A549 (cell line): ENCODE data around the gene MARK2. TPM values are rescaled to one million over a fixed set of nuclear protein-coding genes. Genes with fewer than 3 reads are reported as not detected.

Source experiments
- BCL3 ChIP-seq: fragments of >200 bp; sonication (Bioruptor Twin); formaldehyde crosslinking; IDR thresholded peaks from 3 replicates; pipeline ENCODE4 v1.6.1; 2016
- CBX2 ChIP-seq: fragments of 200-600 bp; sonication (generic); IDR thresholded peaks from 2 replicates; pipeline ENCODE4 v1.6.1; 2016; ENCODE audit warnings: low read depth, mild to moderate bottlenecking, borderline replicate concordance
- CBX8 ChIP-seq: fragments of 200-600 bp; sonication (generic); IDR thresholded peaks from 2 replicates; pipeline ENCODE4 v1.6.1; 2016
- CEBPB ChIP-seq, 2 experiments: fragments of >200 bp in 1 of 2; sonication (Bioruptor Twin) in 1 of 2; formaldehyde crosslinking in 1 of 2; IDR thresholded peaks; 2 replicates each; pipeline ENCODE4 v1.6.1; 2012 to 2016
- CHD4 ChIP-seq: fragments of 200-600 bp; sonication (generic); IDR thresholded peaks from 2 replicates; pipeline ENCODE4 v1.6.1; 2016; ENCODE audit warnings: antibody characterized with exemption, mild to moderate bottlenecking, borderline replicate concordance
- EHF ChIP-seq: fragments of 250-450 bp; sonication (Bioruptor Pico); IDR thresholded peaks from 2 replicates; pipeline ENCODE4 v1.5.0; 2020; ENCODE audit warnings: mild to moderate bottlenecking
- ELK1 ChIP-seq: fragments of 150-350 bp; IDR thresholded peaks from 2 replicates; pipeline ENCODE4 v1.6.1; 2014; ENCODE audit warnings: low read depth, mild to moderate bottlenecking, low read length
- EP300 ChIP-seq, 2 experiments: fragments of >200 bp; sonication (Bioruptor Twin); formaldehyde crosslinking; IDR thresholded peaks; 2 replicates in 1 of 2; 3 replicates in 1 of 2; pipeline ENCODE4 v1.6.1; 2016 to 2017
- ESRRA ChIP-seq: fragments of 150-350 bp; IDR thresholded peaks from 2 replicates; pipeline ENCODE4 v1.6.1; 2014; ENCODE audit warnings: mild to moderate bottlenecking, low read length, borderline replicate concordance
- FOSB ChIP-seq: fragments of 250-450 bp; sonication (Bioruptor Pico); IDR thresholded peaks from 2 replicates; pipeline ENCODE4 v1.5.0; 2020; ENCODE audit warnings: mild to moderate bottlenecking, moderate library complexity
- FOXS1 ChIP-seq: fragments of 250-450 bp; sonication (Bioruptor Pico); IDR thresholded peaks from 2 replicates; pipeline ENCODE4 v1.5.0; 2020; ENCODE audit warnings: mild to moderate bottlenecking, moderate library complexity
- GATA3 ChIP-seq: IDR thresholded peaks from 2 replicates; pipeline ENCODE4 v1.6.1; 2012; ENCODE audit warnings: borderline replicate concordance
- HES2 ChIP-seq: fragments of >200 bp; sonication (Bioruptor Twin); formaldehyde crosslinking; IDR thresholded peaks from 2 replicates; pipeline ENCODE4 v1.6.1; 2016
- HEYL ChIP-seq: fragments of 250-450 bp; sonication (Bioruptor Pico); IDR thresholded peaks from 2 replicates; pipeline ENCODE4 v1.8.0; 2021; ENCODE audit warnings: mild to moderate bottlenecking, moderate library complexity
- HOXB5 ChIP-seq: fragments of 250-450 bp; sonication (Bioruptor Pico); IDR thresholded peaks from 2 replicates; pipeline ENCODE4 v1.5.0; 2020; ENCODE audit warnings: mild to moderate bottlenecking, moderate library complexity
- KDM1A ChIP-seq: fragments of 200-600 bp; sonication (generic); IDR thresholded peaks from 2 replicates; pipeline ENCODE4 v1.6.1; 2016; ENCODE audit warnings: low read depth, mild to moderate bottlenecking
- KDM5A ChIP-seq: fragments of 200-600 bp; sonication (generic); IDR thresholded peaks from 2 replicates; pipeline ENCODE4 v1.6.1; 2016; ENCODE audit warnings: antibody characterized with exemption, mild to moderate bottlenecking
- MAFK ChIP-seq: fragments of 450-650 bp; IDR thresholded peaks from 2 replicates; pipeline ENCODE4 v1.6.1; 2014; ENCODE audit not compliant: partially characterized antibody
- MAX ChIP-seq: IDR thresholded peaks from 2 replicates; pipeline ENCODE4 v1.6.1; 2012
- MYC ChIP-seq: IDR thresholded peaks from 2 replicates; pipeline ENCODE4 v1.6.1; 2012; ENCODE audit warnings: mild to moderate bottlenecking, inconsistent platforms, low read length, improper control_type of control experiment, borderline replicate concordance
- NFE2L2 ChIP-seq: fragments of 150-350 bp; conservative IDR thresholded peaks from 2 replicates; pipeline ENCODE4 v1.6.1; 2014; ENCODE audit warnings: low read length
- NPAS2 ChIP-seq: fragments of 250-450 bp; sonication (Bioruptor Pico); IDR thresholded peaks from 2 replicates; pipeline ENCODE4 v1.8.0; 2022; ENCODE audit warnings: mild to moderate bottlenecking, moderate library complexity, borderline replicate concordance
- NR3C1 ChIP-seq: fragments of >200 bp; sonication (Bioruptor Twin); formaldehyde crosslinking; IDR thresholded peaks from 3 replicates; pipeline ENCODE4 v1.6.1; 2017
- PHF8 ChIP-seq: fragments of 200-600 bp; sonication (generic); IDR thresholded peaks from 2 replicates; pipeline ENCODE4 v1.6.1; 2016; ENCODE audit warnings: low read depth, mild to moderate bottlenecking, antibody characterized with exemption, moderate library complexity, borderline replicate concordance
- RAD21 ChIP-seq, 2 experiments: fragments of >200 bp in 1 of 2; sonication (Bioruptor Twin) in 1 of 2; formaldehyde crosslinking in 1 of 2; IDR thresholded peaks in 1 of 2; conservative IDR thresholded peaks in 1 of 2; 2 replicates in 1 of 2; 3 replicates in 1 of 2; pipeline ENCODE4 v1.6.1; 2012 to 2018; ENCODE audit warnings: inconsistent platforms in 1 of 2
- RARB ChIP-seq: fragments of 250-450 bp; sonication (Bioruptor Pico); IDR thresholded peaks from 2 replicates; pipeline ENCODE4 v1.8.0; 2021; ENCODE audit warnings: mild to moderate bottlenecking, moderate library complexity
- RCOR1 ChIP-seq: fragments of 150-350 bp; IDR thresholded peaks from 2 replicates; pipeline ENCODE4 v1.6.1; 2014; ENCODE audit warnings: antibody characterized with exemption, low read length, low read depth
- RFX5 ChIP-seq: fragments of 450-650 bp; IDR thresholded peaks from 2 replicates; pipeline ENCODE4 v1.7.1; 2014; ENCODE audit warnings: antibody characterized with exemption, mild to moderate bottlenecking, moderate library complexity
- SMC3 ChIP-seq: fragments of >200 bp; sonication (Bioruptor Twin); formaldehyde crosslinking; IDR thresholded peaks from 3 replicates; pipeline ENCODE4 v1.6.1; 2018; ENCODE audit warnings: inconsistent platforms
- SREBF2 ChIP-seq: fragments of 450-650 bp; IDR thresholded peaks from 2 replicates; pipeline ENCODE4 v1.6.1; 2014; ENCODE audit warnings: mild to moderate bottlenecking, moderate library complexity
- TP53 ChIP-seq: fragments of 250-450 bp; sonication (Bioruptor Pico); IDR thresholded peaks from 2 replicates; pipeline ENCODE4 v1.5.0; 2021; ENCODE audit warnings: mild to moderate bottlenecking, moderate library complexity
- ZFP36 ChIP-seq: fragments of 450-650 bp; IDR thresholded peaks from 2 replicates; pipeline ENCODE4 v1.6.1; 2014; ENCODE audit warnings: borderline replicate concordance; ENCODE audit not compliant: partially characterized antibody
- ZSCAN20 ChIP-seq: fragments of 250-450 bp; sonication (Bioruptor Pico); IDR thresholded peaks from 2 replicates; pipeline ENCODE4 v1.8.0; 2022; ENCODE audit warnings: mild to moderate bottlenecking, moderate library complexity
- polyA plus RNA-seq, 4 experiments: library from polyadenylated mRNA; depleted of rRNA in 3 of 4; stranded (reverse); fragments of >200 nt; fragmentation: RNase III in 1 of 4; extraction: RNeasy Plus Mini Kit Qiagen cat#74134 plus additional on column Dnase treatment in 1 of 4; gene quantifications; 2 replicates in 3 of 4; 3 replicates in 1 of 4; pipeline ENCODE4 v1.2.3, GENCODE V29; 2011 to 2017
- TF ChIP-seq, protein P1 (sequence below): fragments of 450-650 bp; IDR thresholded peaks from 2 replicates; pipeline ENCODE4 v1.6.1; 2014; ENCODE audit warnings: antibody characterized with exemption
- TF ChIP-seq, protein P2 (sequence below): fragments of 250-450 bp; sonication (Bioruptor Pico); IDR thresholded peaks from 2 replicates; pipeline ENCODE4 v1.5.0; 2020; ENCODE audit warnings: low read depth, mild to moderate bottlenecking, moderate library complexity
- TF ChIP-seq, protein P3 (sequence below): IDR thresholded peaks from 2 replicates; pipeline ENCODE4 v1.6.1; 2012; ENCODE audit warnings: low read depth, borderline replicate concordance
- TF ChIP-seq, protein P4 (sequence below): fragments of 200-600 bp; sonication (generic); IDR thresholded peaks from 2 replicates; pipeline ENCODE4 v1.6.1; 2016; ENCODE audit warnings: antibody characterized with exemption, mild to moderate bottlenecking, moderate library complexity

MARK2 gene
- polyA plus RNA-seq, 2 of the 4 experiments (the other 2 are of a cell fraction): 20.2 to 28.4 TPM

DNA sequence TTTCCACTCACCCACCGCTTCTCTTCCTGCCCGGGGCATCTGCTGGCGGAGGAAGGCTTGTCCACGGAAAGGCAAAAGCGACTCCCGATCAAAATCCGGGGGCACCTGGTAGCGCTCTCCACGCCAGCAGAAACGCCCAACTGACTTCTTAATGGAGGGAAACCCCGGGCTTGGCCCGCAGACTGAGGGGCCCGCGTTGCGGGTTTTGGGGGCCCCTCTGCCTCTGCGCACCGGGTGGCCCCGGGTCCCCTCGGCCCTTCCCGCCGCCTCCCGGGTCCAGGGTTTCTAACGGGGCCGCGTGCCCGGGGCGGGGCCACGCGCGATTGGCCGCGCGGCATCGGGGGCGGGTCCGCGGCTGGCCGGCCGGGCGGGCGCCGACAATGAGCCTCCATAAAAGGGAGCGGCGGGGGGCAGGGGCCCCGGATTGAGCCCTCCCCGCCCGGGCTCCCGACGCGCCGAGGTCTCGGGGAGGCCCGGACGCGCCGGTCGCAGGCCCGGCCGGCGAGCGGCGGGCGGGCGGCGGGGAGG, 25.8 kb upstream of the MARK2 start, which contains the start of gene SPINDOC (continued):
- TF ChIP-seq RFX5: no peak
- no peak for TF ChIP-seq RAD21 (conservative IDR thresholded peaks at IDR 0.05 in 1 of 2, IDR thresholded peaks at IDR 0.05 in 1 of 2)
- TF ChIP-seq ZFP36: no peak
- no peak for TF ChIP-seq RARB (CRISPR knock-in tag)
- no peak for TF ChIP-seq FOXS1 (CRISPR knock-in tag)
- no peak for TF ChIP-seq MYC
- no peak for TF ChIP-seq MAFK
- TF ChIP-seq KDM1A: no peak
- TF ChIP-seq, protein P1, sequence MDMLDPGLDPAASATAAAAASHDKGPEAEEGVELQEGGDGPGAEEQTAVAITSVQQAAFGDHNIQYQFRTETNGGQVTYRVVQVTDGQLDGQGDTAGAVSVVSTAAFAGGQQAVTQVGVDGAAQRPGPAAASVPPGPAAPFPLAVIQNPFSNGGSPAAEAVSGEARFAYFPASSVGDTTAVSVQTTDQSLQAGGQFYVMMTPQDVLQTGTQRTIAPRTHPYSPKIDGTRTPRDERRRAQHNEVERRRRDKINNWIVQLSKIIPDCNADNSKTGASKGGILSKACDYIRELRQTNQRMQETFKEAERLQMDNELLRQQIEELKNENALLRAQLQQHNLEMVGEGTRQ: no peak
- no peak for TF ChIP-seq HOXB5
- no peak for TF ChIP-seq ESRRA
- no peak for TF ChIP-seq NFE2L2
- TF ChIP-seq, protein P2, sequence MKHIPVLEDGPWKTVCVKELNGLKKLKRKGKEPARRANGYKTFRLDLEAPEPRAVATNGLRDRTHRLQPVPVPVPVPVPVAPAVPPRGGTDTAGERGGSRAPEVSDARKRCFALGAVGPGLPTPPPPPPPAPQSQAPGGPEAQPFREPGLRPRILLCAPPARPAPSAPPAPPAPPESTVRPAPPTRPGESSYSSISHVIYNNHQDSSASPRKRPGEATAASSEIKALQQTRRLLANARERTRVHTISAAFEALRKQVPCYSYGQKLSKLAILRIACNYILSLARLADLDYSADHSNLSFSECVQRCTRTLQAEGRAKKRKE (CRISPR knock-in tag): peak; percentile 53; the same call in 1 of the 2 replicates
- TF ChIP-seq ELK1: no peak
- TF ChIP-seq CHD4: no peak
- no peak for TF ChIP-seq RCOR1
- no peak for TF ChIP-seq FOSB (CRISPR knock-in tag)
- peak; percentile 95 for TF ChIP-seq BCL3
- TF ChIP-seq EP300 (IDR thresholded peaks at IDR 0.05): no peak
- no peak for TF ChIP-seq PHF8
- no peak for TF ChIP-seq KDM5A
- TF ChIP-seq SMC3: no peak
- TF ChIP-seq CBX8: no peak
- TF ChIP-seq GATA3: no peak
- TF ChIP-seq, protein P3, sequence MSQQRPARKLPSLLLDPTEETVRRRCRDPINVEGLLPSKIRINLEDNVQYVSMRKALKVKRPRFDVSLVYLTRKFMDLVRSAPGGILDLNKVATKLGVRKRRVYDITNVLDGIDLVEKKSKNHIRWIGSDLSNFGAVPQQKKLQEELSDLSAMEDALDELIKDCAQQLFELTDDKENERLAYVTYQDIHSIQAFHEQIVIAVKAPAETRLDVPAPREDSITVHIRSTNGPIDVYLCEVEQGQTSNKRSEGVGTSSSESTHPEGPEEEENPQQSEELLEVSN: peak; percentile 92
- no peak for TF ChIP-seq NR3C1
- TF ChIP-seq CBX2: no peak
- peak; percentile 47; the same call in 1 of the 2 replicates for TF ChIP-seq NPAS2 (CRISPR knock-in tag)
- no peak for TF ChIP-seq CEBPB (IDR thresholded peaks at IDR 0.05)
- no peak for TF ChIP-seq SREBF2
- TF ChIP-seq ZSCAN20: no peak
- TF ChIP-seq MAX: peak; percentile 85
- TF ChIP-seq, protein P4, sequence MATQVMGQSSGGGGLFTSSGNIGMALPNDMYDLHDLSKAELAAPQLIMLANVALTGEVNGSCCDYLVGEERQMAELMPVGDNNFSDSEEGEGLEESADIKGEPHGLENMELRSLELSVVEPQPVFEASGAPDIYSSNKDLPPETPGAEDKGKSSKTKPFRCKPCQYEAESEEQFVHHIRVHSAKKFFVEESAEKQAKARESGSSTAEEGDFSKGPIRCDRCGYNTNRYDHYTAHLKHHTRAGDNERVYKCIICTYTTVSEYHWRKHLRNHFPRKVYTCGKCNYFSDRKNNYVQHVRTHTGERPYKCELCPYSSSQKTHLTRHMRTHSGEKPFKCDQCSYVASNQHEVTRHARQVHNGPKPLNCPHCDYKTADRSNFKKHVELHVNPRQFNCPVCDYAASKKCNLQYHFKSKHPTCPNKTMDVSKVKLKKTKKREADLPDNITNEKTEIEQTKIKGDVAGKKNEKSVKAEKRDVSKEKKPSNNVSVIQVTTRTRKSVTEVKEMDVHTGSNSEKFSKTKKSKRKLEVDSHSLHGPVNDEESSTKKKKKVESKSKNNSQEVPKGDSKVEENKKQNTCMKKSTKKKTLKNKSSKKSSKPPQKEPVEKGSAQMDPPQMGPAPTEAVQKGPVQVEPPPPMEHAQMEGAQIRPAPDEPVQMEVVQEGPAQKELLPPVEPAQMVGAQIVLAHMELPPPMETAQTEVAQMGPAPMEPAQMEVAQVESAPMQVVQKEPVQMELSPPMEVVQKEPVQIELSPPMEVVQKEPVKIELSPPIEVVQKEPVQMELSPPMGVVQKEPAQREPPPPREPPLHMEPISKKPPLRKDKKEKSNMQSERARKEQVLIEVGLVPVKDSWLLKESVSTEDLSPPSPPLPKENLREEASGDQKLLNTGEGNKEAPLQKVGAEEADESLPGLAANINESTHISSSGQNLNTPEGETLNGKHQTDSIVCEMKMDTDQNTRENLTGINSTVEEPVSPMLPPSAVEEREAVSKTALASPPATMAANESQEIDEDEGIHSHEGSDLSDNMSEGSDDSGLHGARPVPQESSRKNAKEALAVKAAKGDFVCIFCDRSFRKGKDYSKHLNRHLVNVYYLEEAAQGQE: no peak
- TF ChIP-seq EHF (CRISPR knock-in tag): no peak
- no peak for TF ChIP-seq TP53 (CRISPR knock-in tag)
- no peak for TF ChIP-seq HES2
- no peak for TF ChIP-seq HEYL (CRISPR knock-in tag)
